Neural cell (in vitro differentiated cells): ENCODE measurements around the gene USP25. TPM values are rescaled to one million over a fixed set of nuclear protein-coding genes. Genes with fewer than 3 reads are reported as not detected.

Source experiments
- H2AFZ ChIP-seq: fragments of 200-600, 300-800 bp; sonication (generic), shearing (Covaris generic); 2 replicates; pipeline ENCODE4 v1.6.0; 2014; ENCODE audit warnings: low read depth, mild to moderate bottlenecking, antibody characterized with exemption, low read length, moderate library complexity
- H3F3A ChIP-seq: fragments of 200-600 bp; shearing (Covaris generic); 2 replicates; pipeline ENCODE4 v1.6.1; 2016; ENCODE audit warnings: mild to moderate bottlenecking, moderate library complexity, mixed read lengths, antibody characterized with exemption, low read length; ENCODE audit not compliant: insufficient read depth, poor library complexity, severe bottlenecking
- H3K27ac ChIP-seq: fragments of 200-600, 300-800 bp; sonication (generic), shearing (Covaris generic); 2 replicates; pipeline ENCODE4 v1.5.1; 2014; ENCODE audit warnings: mild to moderate bottlenecking, low read length, moderate library complexity
- H3K27me3 ChIP-seq: fragments of 300-800, 200-600 bp; sonication (generic), shearing (Covaris generic); 2 replicates; pipeline ENCODE4 v1.6.0; 2014; ENCODE audit warnings: mild to moderate bottlenecking, low read depth, low read length, moderate library complexity; ENCODE audit not compliant: insufficient read depth
- H3K36me3 ChIP-seq: fragments of 300-800, 200-600 bp; sonication (generic), shearing (Covaris generic); 2 replicates; pipeline ENCODE4 v1.5.1; 2014; ENCODE audit warnings: mild to moderate bottlenecking, antibody characterized with exemption, low read length, moderate library complexity; ENCODE audit not compliant: insufficient read depth
- H3K4me2 ChIP-seq: fragments of 300-800, 200-600 bp; sonication (generic), shearing (Covaris generic); 2 replicates; pipeline ENCODE4 v1.6.0; 2014; ENCODE audit warnings: mild to moderate bottlenecking, low read length
- H3K4me3 ChIP-seq: fragments of 300-800, 200-600 bp; sonication (generic), shearing (Covaris generic); 2 replicates; pipeline ENCODE4 v1.5.1; 2014; ENCODE audit warnings: mild to moderate bottlenecking, low read length, moderate library complexity
- H3K79me2 ChIP-seq: fragments of 200-600 bp; shearing (Covaris generic); replicated peaks from 2 replicates; pipeline ENCODE4 v1.6.0; 2014; ENCODE audit warnings: mild to moderate bottlenecking, low read length, moderate library complexity; ENCODE audit not compliant: insufficient read depth
- H3K9ac ChIP-seq: fragments of 300-800, 200-600 bp; sonication (generic), shearing (Covaris generic); 2 replicates; pipeline ENCODE4 v1.6.1; 2016; ENCODE audit warnings: mild to moderate bottlenecking, low read length, mixed read lengths
- H3K9me2 ChIP-seq: fragments of 200-600 bp; shearing (Covaris generic); 2 replicates; pipeline ENCODE4 v1.6.1; 2016; ENCODE audit warnings: mild to moderate bottlenecking, low read length, mixed read lengths; ENCODE audit not compliant: insufficient read depth
- H3K9me3 ChIP-seq: fragments of 200-600, 300-800 bp; sonication (generic), shearing (Covaris generic); 2 replicates; pipeline ENCODE4 v1.6.1; 2016; ENCODE audit warnings: mild to moderate bottlenecking, mixed run types, low read length, moderate library complexity, mixed read lengths
- H4K20me1 ChIP-seq: fragments of 200-600 bp; shearing (Covaris generic); 2 replicates; pipeline ENCODE4 v1.6.1; 2016; ENCODE audit warnings: mild to moderate bottlenecking, mixed run types; ENCODE audit not compliant: insufficient read depth
- EP300 ChIP-seq: fragments of 450-650 bp; conservative IDR thresholded peaks from 2 replicates; pipeline ENCODE4 v1.6.1; 2014; ENCODE audit warnings: antibody characterized with exemption, mild to moderate bottlenecking, moderate library complexity; ENCODE audit not compliant: poor library complexity, severe bottlenecking
- EZH2 ChIP-seq: fragments of 200-600, 300-800 bp; shearing (Covaris generic), sonication (generic); IDR thresholded peaks from 2 replicates; pipeline ENCODE4 v1.6.1; 2014; ENCODE audit warnings: antibody characterized with exemption, low read length, borderline replicate concordance, mild to moderate bottlenecking; ENCODE audit not compliant: insufficient read depth, poor library complexity, severe bottlenecking
- MXI1 ChIP-seq: fragments of 450-650 bp; conservative IDR thresholded peaks from 2 replicates; pipeline ENCODE4 v1.6.1; 2014; ENCODE audit warnings: antibody characterized with exemption, mild to moderate bottlenecking; ENCODE audit not compliant: poor library complexity, severe bottlenecking
- POLR2AphosphoS5 ChIP-seq: IDR thresholded peaks from 2 replicates; pipeline ENCODE4 v1.6.1; 2012
- RAD21 ChIP-seq: fragments of 450-650 bp; conservative IDR thresholded peaks from 2 replicates; pipeline ENCODE4 v1.6.1; 2014; ENCODE audit warnings: antibody characterized with exemption, mild to moderate bottlenecking, moderate library complexity
- SMC3 ChIP-seq: fragments of 450-650 bp; conservative IDR thresholded peaks from 2 replicates; pipeline ENCODE4 v1.6.1; 2014; ENCODE audit warnings: antibody characterized with exemption, mild to moderate bottlenecking, moderate library complexity; ENCODE audit not compliant: poor library complexity
- TAF1 ChIP-seq: IDR thresholded peaks from 2 replicates; pipeline ENCODE4 v1.6.1; 2012; ENCODE audit warnings: low read depth
- polyA plus RNA-seq: library from polyadenylated mRNA; depleted of rRNA; stranded (reverse); fragments of >200 nt; gene quantifications from 2 replicates; pipeline ENCODE4 v1.2.3, GENCODE V29; 2014
- TF ChIP-seq, protein P1 (sequence below): IDR thresholded peaks from 2 replicates; pipeline ENCODE4 v1.6.1; 2012; ENCODE audit warnings: borderline replicate concordance
- TF ChIP-seq, protein P2 (sequence below): fragments of 450-650 bp; IDR thresholded peaks from 2 replicates; pipeline ENCODE4 v1.5.1; 2014; ENCODE audit warnings: antibody characterized with exemption, mild to moderate bottlenecking, moderate library complexity; ENCODE audit not compliant: poor library complexity, severe bottlenecking

USP25 gene
- polyA plus RNA-seq, 1 donor from 2014 or later: 19.2 TPM

- Histone ChIP-seq H4K20me1 (no peaks in the 10 kb centered on the region), H3K4me3 (no peak overlapping the region), H2AFZ (no peak overlapping the region), H3F3A (no peaks in the 10 kb centered on the region), H3K27ac (no peak overlapping the region), H3K9me3 (no peaks in the 10 kb centered on the region), H3K9ac (no peak overlapping the region), H3K36me3 (no peaks in the 10 kb centered on the region), H3K9me2 (no peaks in the 10 kb centered on the region), H3K27me3 (no peaks in the 10 kb centered on the region), H3K4me2 (no peak overlapping the region), H3K79me2 (peaks cover 9% of the 10 kb centered on the region)
- no peak for TF ChIP-seq POLR2AphosphoS5
- no peak for TF ChIP-seq SMC3
- TF ChIP-seq RAD21: no peak
- TF ChIP-seq, protein P1, sequence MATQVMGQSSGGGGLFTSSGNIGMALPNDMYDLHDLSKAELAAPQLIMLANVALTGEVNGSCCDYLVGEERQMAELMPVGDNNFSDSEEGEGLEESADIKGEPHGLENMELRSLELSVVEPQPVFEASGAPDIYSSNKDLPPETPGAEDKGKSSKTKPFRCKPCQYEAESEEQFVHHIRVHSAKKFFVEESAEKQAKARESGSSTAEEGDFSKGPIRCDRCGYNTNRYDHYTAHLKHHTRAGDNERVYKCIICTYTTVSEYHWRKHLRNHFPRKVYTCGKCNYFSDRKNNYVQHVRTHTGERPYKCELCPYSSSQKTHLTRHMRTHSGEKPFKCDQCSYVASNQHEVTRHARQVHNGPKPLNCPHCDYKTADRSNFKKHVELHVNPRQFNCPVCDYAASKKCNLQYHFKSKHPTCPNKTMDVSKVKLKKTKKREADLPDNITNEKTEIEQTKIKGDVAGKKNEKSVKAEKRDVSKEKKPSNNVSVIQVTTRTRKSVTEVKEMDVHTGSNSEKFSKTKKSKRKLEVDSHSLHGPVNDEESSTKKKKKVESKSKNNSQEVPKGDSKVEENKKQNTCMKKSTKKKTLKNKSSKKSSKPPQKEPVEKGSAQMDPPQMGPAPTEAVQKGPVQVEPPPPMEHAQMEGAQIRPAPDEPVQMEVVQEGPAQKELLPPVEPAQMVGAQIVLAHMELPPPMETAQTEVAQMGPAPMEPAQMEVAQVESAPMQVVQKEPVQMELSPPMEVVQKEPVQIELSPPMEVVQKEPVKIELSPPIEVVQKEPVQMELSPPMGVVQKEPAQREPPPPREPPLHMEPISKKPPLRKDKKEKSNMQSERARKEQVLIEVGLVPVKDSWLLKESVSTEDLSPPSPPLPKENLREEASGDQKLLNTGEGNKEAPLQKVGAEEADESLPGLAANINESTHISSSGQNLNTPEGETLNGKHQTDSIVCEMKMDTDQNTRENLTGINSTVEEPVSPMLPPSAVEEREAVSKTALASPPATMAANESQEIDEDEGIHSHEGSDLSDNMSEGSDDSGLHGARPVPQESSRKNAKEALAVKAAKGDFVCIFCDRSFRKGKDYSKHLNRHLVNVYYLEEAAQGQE: no peak
Observed at GRCh38 chr21:15771311-15771710, 41.5 kb downstream of the USP25 start.

DNA sequence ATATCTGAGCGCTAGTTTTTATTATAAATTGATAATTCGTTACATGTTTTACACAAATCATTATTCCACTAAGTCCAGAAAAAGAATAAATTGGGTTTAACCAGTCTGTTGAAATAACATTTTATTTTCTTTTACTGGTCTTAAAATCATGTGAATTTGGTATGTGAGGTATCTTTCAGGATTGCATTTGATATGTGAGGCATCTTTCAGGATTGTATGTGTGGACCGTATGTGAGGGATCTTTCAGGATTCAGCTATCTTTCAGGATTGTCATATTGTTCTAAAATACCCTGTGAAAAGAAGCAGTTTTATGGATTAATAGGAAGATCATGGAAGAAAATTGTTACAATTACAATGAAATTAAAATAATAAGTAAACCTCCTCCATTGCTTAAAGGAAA is 42.9 kb downstream of the USP25 start:
- Histone ChIP-seq H3K4me2 (no peak overlapping the region), H3K79me2 (peaks cover 9% of the 10 kb centered on the region), H4K20me1 (no peaks in the 10 kb centered on the region), H3K27ac (no peak overlapping the region), H3K27me3 (no peaks in the 10 kb centered on the region), H3K36me3 (no peaks in the 10 kb centered on the region), H3F3A (no peaks in the 10 kb centered on the region), H2AFZ (no peak overlapping the region), H3K9ac (no peak overlapping the region), H3K9me2 (no peaks in the 10 kb centered on the region), H3K4me3 (no peak overlapping the region), H3K9me3 (no peaks in the 10 kb centered on the region)
- no peak for TF ChIP-seq RAD21
- no peak for TF ChIP-seq TAF1
- TF ChIP-seq SMC3: no peak
- no peak for TF ChIP-seq EZH2
- TF ChIP-seq MXI1: no peak
- TF ChIP-seq, protein P1: no peak
- no peak for TF ChIP-seq EP300
- no peak for TF ChIP-seq POLR2AphosphoS5
- TF ChIP-seq, protein P2, sequence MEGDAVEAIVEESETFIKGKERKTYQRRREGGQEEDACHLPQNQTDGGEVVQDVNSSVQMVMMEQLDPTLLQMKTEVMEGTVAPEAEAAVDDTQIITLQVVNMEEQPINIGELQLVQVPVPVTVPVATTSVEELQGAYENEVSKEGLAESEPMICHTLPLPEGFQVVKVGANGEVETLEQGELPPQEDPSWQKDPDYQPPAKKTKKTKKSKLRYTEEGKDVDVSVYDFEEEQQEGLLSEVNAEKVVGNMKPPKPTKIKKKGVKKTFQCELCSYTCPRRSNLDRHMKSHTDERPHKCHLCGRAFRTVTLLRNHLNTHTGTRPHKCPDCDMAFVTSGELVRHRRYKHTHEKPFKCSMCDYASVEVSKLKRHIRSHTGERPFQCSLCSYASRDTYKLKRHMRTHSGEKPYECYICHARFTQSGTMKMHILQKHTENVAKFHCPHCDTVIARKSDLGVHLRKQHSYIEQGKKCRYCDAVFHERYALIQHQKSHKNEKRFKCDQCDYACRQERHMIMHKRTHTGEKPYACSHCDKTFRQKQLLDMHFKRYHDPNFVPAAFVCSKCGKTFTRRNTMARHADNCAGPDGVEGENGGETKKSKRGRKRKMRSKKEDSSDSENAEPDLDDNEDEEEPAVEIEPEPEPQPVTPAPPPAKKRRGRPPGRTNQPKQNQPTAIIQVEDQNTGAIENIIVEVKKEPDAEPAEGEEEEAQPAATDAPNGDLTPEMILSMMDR: no peak
